ENCODE results near the gene EXT2. TPM values are rescaled to one million over a fixed set of nuclear protein-coding genes. Genes with fewer than 3 reads are reported as not detected.

Gene EXT2
- total RNA-seq, 1 experiment from 2014 or later = 42.8 TPM

DNA sequence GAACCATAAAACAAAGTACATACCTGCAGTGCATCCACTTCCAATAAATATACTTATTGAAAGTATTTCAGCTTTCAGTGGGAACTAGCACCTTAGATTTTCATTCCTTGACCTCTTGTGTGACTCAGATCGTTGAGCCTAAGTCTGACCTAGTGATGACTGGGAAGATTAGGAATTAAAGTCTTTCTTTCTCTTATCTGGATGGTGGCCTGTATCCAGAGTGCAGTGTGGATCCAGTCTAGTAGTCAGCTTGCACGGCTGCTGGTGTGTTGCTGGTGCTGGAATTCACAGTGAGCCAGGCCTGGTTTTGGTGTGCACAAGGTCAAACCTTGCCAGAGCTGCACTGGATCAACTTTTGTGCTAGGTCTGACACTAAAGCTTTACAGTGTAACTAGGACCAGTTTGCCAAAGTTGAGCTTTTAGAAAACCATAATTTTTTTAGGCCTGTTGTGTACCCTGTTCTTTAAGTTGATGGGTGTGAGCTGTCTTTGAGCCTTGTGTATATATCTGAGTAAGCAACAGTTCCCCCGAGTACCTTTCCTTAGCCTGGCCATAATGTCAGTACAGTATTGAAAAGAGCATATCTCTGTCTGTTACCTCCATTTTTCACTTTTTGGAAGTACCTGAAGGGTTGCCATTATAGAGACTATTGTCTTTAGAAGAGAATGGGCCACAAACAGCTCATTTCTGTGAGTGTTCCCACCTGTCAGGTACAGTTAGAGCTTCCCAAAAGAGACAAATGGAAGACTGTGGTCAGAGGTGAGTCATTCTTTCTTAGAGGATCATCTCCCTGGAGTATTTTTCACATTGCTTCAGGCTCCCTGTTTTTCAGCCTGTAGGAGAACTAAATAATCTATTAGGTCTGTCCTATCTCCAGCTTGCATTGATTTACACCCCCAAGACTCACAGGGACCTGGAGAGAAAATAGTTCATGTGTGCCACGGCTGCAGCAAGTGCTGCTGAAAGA is 124.6 kb downstream of the EXT2 start:
- Histone ChIP-seq H4K20me1 (ENCODE audit: insufficient read depth) (no peaks in the 10 kb centered on the region), H3K9ac (ENCODE audit: low read length) (no peak overlapping the region), H3K4me1 (ENCODE audit: control insufficient read depth in 1 of 2, insufficient read depth in 2 of 2, low read length in 2 of 2) (no peaks in the 10 kb centered on the region), H2AFZ (ENCODE audit: low read depth, low read length, poor library complexity, severe bottlenecking) (no peak overlapping the region), H3K4me3 (replicated peaks in 1 of 2; ENCODE audit: low read depth in 1 of 2, low read length in 2 of 2) (no peak overlapping the region), H3K79me2 (ENCODE audit: insufficient read depth, low read length) (no peaks in the 10 kb centered on the region), H3K4me2 (ENCODE audit: low read length) (no peak overlapping the region), H3K9me3 (ENCODE audit: control insufficient read depth in 1 of 2, insufficient read depth in 1 of 2, low read depth in 1 of 2, low read length in 2 of 2) (no peaks in the 10 kb centered on the region), H3K27me3 (ENCODE audit: insufficient read depth, low read length) (no peaks in the 10 kb centered on the region), H3K9me2 (ENCODE audit: insufficient read depth) (no peaks in the 10 kb centered on the region), H3K36me3 (ENCODE audit: control insufficient read depth in 1 of 2, insufficient read depth in 2 of 2, low read length in 2 of 2) (no peaks in the 10 kb centered on the region), H3K27ac (ENCODE audit: low read depth, low read length) (no peak overlapping the region)
- BruUV-seq (replicated peaks) = no TSS peak
- DNase-seq (ENCODE audit: low read depth, low spot score) (no peak), ATAC-seq (no peak)
- POLR2A ChIA-PET = no interaction called here
- RAD21 ChIA-PET (ENCODE audit: low non-redundant PET in 1 of 2, low total read pairs in 2 of 2, uncharacterized antibody in 2 of 2, unreplicated experiment in 2 of 2) = no interaction called here
- TF ChIP-seq, protein P1, sequence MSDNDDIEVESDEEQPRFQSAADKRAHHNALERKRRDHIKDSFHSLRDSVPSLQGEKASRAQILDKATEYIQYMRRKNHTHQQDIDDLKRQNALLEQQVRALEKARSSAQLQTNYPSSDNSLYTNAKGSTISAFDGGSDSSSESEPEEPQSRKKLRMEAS (IDR thresholded peaks at IDR 0.05) = no peak
- TF ChIP-seq CBX3 (IDR thresholded peaks at IDR 0.05; ENCODE audit: low read depth) = no peak
- no peak for TF ChIP-seq ZFX (IDR thresholded peaks at IDR 0.05)
- TF ChIP-seq POLR2A (IDR thresholded peaks at IDR 0.05; ENCODE audit: borderline replicate concordance, extremely low read depth, insufficient read depth, insufficient read length) = no peak
- no peak for TF ChIP-seq ZNF274 (IDR thresholded peaks at IDR 0.05; ENCODE audit: low read depth, low read length)
- TF ChIP-seq ELF1 (IDR thresholded peaks at IDR 0.05; ENCODE audit: borderline replicate concordance, low read depth) = no peak
- TF ChIP-seq JUND (IDR thresholded peaks at IDR 0.05) = no peak
- TF ChIP-seq, protein P2, sequence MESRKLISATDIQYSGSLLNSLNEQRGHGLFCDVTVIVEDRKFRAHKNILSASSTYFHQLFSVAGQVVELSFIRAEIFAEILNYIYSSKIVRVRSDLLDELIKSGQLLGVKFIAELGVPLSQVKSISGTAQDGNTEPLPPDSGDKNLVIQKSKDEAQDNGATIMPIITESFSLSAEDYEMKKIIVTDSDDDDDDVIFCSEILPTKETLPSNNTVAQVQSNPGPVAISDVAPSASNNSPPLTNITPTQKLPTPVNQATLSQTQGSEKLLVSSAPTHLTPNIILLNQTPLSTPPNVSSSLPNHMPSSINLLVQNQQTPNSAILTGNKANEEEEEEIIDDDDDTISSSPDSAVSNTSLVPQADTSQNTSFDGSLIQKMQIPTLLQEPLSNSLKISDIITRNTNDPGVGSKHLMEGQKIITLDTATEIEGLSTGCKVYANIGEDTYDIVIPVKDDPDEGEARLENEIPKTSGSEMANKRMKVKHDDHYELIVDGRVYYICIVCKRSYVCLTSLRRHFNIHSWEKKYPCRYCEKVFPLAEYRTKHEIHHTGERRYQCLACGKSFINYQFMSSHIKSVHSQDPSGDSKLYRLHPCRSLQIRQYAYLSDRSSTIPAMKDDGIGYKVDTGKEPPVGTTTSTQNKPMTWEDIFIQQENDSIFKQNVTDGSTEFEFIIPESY (IDR thresholded peaks at IDR 0.05; ENCODE audit: extremely low read depth, insufficient replicate concordance, low read length) = no peak
- TF ChIP-seq, protein P3, sequence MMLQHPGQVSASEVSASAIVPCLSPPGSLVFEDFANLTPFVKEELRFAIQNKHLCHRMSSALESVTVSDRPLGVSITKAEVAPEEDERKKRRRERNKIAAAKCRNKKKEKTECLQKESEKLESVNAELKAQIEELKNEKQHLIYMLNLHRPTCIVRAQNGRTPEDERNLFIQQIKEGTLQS (IDR thresholded peaks at IDR 0.05) = no peak
- no peak for TF ChIP-seq POLR2AphosphoS5 (IDR thresholded peaks at IDR 0.05; ENCODE audit: low read depth, low read length)
- TF ChIP-seq EZH2phosphoT487 (IDR thresholded peaks at IDR 0.05; ENCODE audit: borderline replicate concordance) = no peak
- no peak for TF ChIP-seq CTCF (IDR thresholded peaks at IDR 0.05 in 2 of 3, conservative IDR thresholded peaks at IDR 0.05 in 1 of 3; ENCODE audit: borderline replicate concordance in 1 of 3, insufficient read depth in 1 of 3, low read depth in 2 of 3, low read length in 2 of 3)
- CTCF ChIA-PET = no interaction called here
- intact Hi-C loops (cut with micrococcal nuclease) = no loop called here
